ENCODE results near the gene LAMC1. TPM values are rescaled to one million over a fixed set of nuclear protein-coding genes. Genes with fewer than 3 reads are reported as not detected.

The LAMC1 gene
- total and polyA plus RNA-seq, 4 donors = 20.8 to 247 (median 154) TPM

DNA sequence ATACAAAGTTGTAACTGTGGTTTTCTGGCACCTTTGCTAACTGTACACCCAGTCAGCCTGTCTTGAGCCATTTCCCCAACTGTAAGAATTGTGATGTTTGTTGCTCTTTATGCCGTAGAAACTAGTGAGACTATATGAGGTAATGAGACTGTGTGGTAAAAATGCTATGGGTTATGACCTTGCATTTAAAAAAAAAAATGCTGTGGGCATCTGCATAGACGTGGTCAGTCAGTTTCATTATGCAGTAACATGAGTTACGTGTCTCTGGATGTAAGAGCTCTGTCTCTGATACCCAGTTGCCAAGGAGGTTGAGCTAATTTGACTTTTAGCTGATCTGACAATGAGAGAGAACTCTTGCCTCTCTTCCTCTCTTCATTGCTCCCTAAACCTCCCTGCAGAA lies 82.2 kb downstream of the LAMC1 start:
- intact Hi-C loops (cut with DNase I) = loop anchor here (5.0 to 10.0 kb wide), 2 partner anchors 81 to 83 kb away; partner anchors contain the start of gene LAMC1 (in 2 of the 2)
- 30 to 45% methylated on average over 3 of the region's 3 CpGs for WGBS, 2 donors
- no peaks in the 10 kb centered on the region for H3K27me3 ChIP-seq (ENCODE audit: control insufficient read depth in 1 of 2, insufficient read depth in 2 of 2, low read length in 1 of 2)
- no peak overlapping the region for H3K4me3 ChIP-seq (ENCODE audit: low read length in 2 of 2)
- DNase-seq (no peak), ATAC-seq (ENCODE audit: low FRiP score) (no peak)
- H3K4me1 ChIP-seq (ENCODE audit: control insufficient read depth in 1 of 2, insufficient read depth in 2 of 2, low read length in 2 of 2) = peaks cover 3% of the 10 kb centered on the region in 2 donors
- H3K27ac ChIP-seq (ENCODE audit: low read depth in 1 of 2, low read length in 2 of 2) = no peak overlapping the region
- H3K9me3 ChIP-seq (ENCODE audit: control insufficient read depth, low read length) = no peaks in the 10 kb centered on the region
- no peaks in the 10 kb centered on the region for H3K36me3 ChIP-seq (ENCODE audit: control insufficient read depth in 1 of 2, insufficient read depth in 2 of 2, low read length in 1 of 2)

DNA sequence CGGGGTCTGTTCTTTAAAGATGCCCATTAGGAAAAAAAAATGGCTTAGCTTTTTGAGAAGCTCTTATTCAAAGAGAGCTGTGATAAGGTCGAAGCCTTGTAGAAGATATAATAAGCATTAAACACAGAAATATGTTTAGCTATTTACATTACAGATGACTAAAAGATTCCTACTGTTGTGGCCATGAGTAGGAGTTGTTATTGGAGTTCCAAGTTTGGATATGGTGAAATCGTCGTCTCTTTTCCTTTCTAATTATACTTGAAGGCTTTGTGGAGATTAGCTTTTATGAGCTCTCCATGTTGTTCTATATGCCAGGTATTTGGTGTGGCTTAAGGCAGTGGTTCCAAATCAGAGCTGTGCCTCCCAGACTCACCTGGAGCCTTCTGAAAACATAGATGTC lies 82.9 kb downstream of the LAMC1 start:
- no peak overlapping the region for H3K27ac ChIP-seq (ENCODE audit: low read depth in 1 of 2, low read length in 2 of 2)

DNA sequence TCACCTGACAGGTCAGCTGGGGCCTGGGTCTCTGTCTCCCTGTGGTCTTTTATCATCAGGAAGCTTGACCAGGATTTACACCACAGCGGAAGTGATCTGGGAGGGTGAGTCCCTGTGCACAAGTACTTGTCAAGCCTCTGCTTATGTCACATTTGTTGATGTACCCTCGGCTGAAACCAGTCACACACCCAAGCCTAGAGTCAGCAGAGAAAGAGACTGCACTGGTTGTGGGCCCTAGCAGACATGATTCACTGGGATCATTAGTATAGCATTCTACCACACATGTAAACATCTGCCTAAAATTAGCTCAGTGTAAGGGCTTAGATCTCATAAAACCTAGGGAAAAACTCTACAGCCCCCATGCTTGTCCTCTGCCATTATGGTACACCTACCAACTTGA lies 83.5 kb downstream of the LAMC1 start:
- H3K27me3 ChIP-seq (ENCODE audit: control insufficient read depth in 1 of 2, insufficient read depth in 2 of 2, low read length in 1 of 2) = no peaks in the 10 kb centered on the region
- no peak for ATAC-seq (ENCODE audit: low FRiP score)
- intact Hi-C loops (cut with DNase I) = loop anchor here (5.0 to 10.0 kb wide), 2 partner anchors 82 to 84 kb away; partner anchors contain the start of gene LAMC1 (in 2 of the 2)
- no peak overlapping the region for H3K27ac ChIP-seq (ENCODE audit: low read depth in 1 of 2, low read length in 2 of 2)
- WGBS, 2 donors = 75% methylated on average over 2 of the region's 2 CpGs
- H3K36me3 ChIP-seq (ENCODE audit: control insufficient read depth in 1 of 2, insufficient read depth in 2 of 2, low read length in 1 of 2) = no peaks in the 10 kb centered on the region
- DNase-seq = no peak
- H3K4me3 ChIP-seq (ENCODE audit: low read length in 2 of 2) = no peak overlapping the region
- H3K9me3 ChIP-seq (ENCODE audit: control insufficient read depth, low read length) = no peaks in the 10 kb centered on the region
- H3K4me1 ChIP-seq (ENCODE audit: control insufficient read depth in 1 of 2, insufficient read depth in 2 of 2, low read length in 2 of 2) = peaks cover 3% of the 10 kb centered on the region in 2 donors

More for the DNA sequence above, 82.9 kb downstream of the LAMC1 start:
- no peak overlapping the region for H3K4me3 ChIP-seq (ENCODE audit: low read length in 2 of 2)
- no peak for DNase-seq
- no peaks in the 10 kb centered on the region for H3K9me3 ChIP-seq (ENCODE audit: control insufficient read depth, low read length)
- H3K36me3 ChIP-seq (ENCODE audit: control insufficient read depth in 1 of 2, insufficient read depth in 2 of 2, low read length in 1 of 2) = no peaks in the 10 kb centered on the region
- ATAC-seq (ENCODE audit: low FRiP score) = no peak
- intact Hi-C loops (cut with DNase I) = loop anchor here (5.0 to 10.0 kb wide), 2 partner anchors 81 to 84 kb away; partner anchors contain the start of gene LAMC1 (in 2 of the 2)
- 32 to 47% methylated on average over 4 of the region's 4 CpGs for whole genome bisulfite sequencing, 2 donors
- H3K4me1 ChIP-seq (ENCODE audit: control insufficient read depth in 1 of 2, insufficient read depth in 2 of 2, low read length in 2 of 2) = peaks cover 3% of the 10 kb centered on the region in 2 donors
- no peaks in the 10 kb centered on the region for H3K27me3 ChIP-seq (ENCODE audit: control insufficient read depth in 1 of 2, insufficient read depth in 2 of 2, low read length in 1 of 2)

DNA sequence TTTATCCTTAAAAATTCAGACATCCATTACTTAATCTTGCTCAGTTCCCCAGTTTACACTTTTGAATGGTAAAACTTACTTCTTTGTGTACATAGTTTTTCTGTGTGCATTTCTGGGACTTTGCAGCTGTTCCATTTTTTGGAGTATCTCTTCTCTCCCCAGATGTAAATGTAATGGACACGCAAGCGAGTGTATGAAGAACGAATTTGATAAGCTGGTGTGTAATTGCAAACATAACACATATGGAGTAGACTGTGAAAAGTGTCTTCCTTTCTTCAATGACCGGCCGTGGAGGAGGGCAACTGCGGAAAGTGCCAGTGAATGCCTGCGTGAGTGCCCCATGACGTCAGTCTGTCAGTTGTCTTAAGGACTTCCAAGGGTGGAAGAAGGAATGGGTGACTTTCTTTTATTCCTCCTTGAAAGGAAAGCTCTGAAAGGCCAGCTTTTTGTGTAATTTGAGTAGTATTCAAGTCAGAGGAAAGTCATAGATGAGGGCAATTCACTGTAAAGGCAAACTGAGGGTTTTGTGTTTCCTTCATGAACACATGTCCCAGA lies 87.2 kb downstream of the LAMC1 start:
- intact Hi-C loops (cut with DNase I) = loop anchor here in 1 of 2 donors (10.0 kb wide), 1 partner anchor 146 kb away; no protein-coding TSS in a partner anchor
- no peaks in the 10 kb centered on the region for H3K9me3 ChIP-seq (ENCODE audit: control insufficient read depth, low read length)
- DNase-seq (no peak), ATAC-seq (ENCODE audit: low FRiP score) (no peak)
- WGBS, 2 donors = 71 to 78% methylated on average over 8 of the region's 8 CpGs
- no peak overlapping the region for H3K27ac ChIP-seq (ENCODE audit: low read depth in 1 of 2, low read length in 2 of 2)
- H3K4me1 ChIP-seq (ENCODE audit: control insufficient read depth in 1 of 2, insufficient read depth in 2 of 2, low read length in 2 of 2) = peaks cover 2 to 3% of the 10 kb centered on the region in 2 donors
- H3K4me3 ChIP-seq (ENCODE audit: low read length in 2 of 2) = no peak overlapping the region
- peaks cover 0 to 4% of the 10 kb centered on the region in 2 donors for H3K36me3 ChIP-seq (ENCODE audit: control insufficient read depth in 1 of 2, insufficient read depth in 2 of 2, low read length in 1 of 2)
- no peaks in the 10 kb centered on the region for H3K27me3 ChIP-seq (ENCODE audit: control insufficient read depth in 1 of 2, insufficient read depth in 2 of 2, low read length in 1 of 2)

DNA sequence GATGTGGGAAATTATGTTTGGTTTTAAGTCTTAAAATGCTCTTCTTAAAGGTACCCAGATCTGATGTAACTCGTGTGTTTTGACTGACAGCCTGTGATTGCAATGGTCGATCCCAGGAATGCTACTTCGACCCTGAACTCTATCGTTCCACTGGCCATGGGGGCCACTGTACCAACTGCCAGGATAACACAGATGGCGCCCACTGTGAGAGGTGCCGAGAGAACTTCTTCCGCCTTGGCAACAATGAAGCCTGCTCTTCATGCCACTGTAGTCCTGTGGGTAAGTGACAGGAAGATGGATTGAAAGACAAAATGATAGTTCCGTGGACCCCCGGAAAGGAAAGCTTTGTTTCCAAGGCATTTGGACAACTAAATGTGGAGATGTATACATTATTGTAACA lies 91.2 kb downstream of the LAMC1 start:
- no peak overlapping the region for H3K27ac ChIP-seq (ENCODE audit: low read depth in 1 of 2, low read length in 2 of 2)
- no peak for ATAC-seq (ENCODE audit: low FRiP score)
- DNase-seq = no peak
- H3K27me3 ChIP-seq (ENCODE audit: control insufficient read depth in 1 of 2, insufficient read depth in 2 of 2, low read length in 1 of 2) = no peaks in the 10 kb centered on the region
- WGBS, 2 donors = 90 to 93% methylated on average over 9 of the region's 9 CpGs
- H3K4me3 ChIP-seq (ENCODE audit: low read length in 2 of 2) = no peak overlapping the region
- H3K36me3 ChIP-seq (ENCODE audit: control insufficient read depth in 1 of 2, insufficient read depth in 2 of 2, low read length in 1 of 2) = peaks cover 0 to 5% of the 10 kb centered on the region in 2 donors
- no peaks in the 10 kb centered on the region for H3K4me1 ChIP-seq (ENCODE audit: control insufficient read depth in 1 of 2, insufficient read depth in 2 of 2, low read length in 2 of 2)
- intact Hi-C loops (cut with DNase I) = loop anchor here in 1 of 2 donors (10.0 kb wide), 1 partner anchor 150 kb away; no protein-coding TSS in a partner anchor
- no peaks in the 10 kb centered on the region for H3K9me3 ChIP-seq (ENCODE audit: control insufficient read depth, low read length)

DNA sequence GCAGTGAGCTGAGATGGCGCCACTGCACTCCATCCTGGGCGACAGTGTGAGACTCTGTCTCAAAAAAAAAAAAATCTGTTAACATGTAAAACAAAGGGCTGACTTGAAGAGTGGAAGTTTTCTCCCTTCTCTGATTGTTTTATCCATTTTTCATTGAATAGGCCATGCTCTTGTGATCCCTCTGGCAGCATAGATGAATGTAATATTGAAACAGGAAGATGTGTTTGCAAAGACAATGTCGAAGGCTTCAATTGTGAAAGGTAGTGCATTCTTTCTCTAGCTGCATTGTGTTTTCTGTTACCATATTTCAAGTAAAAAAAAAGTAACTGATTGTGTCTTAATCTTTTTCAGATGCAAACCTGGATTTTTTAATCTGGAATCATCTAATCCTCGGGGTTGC lies 93.2 kb downstream of the LAMC1 start:
- Histone ChIP-seq H3K9me3 (ENCODE audit: control insufficient read depth, low read length) (no peaks in the 10 kb centered on the region), H3K36me3 (ENCODE audit: control insufficient read depth in 1 of 2, insufficient read depth in 2 of 2, low read length in 1 of 2) (peaks cover 0 to 5% of the 10 kb centered on the region in 2 donors), H3K27ac (ENCODE audit: low read depth in 1 of 2, low read length in 2 of 2) (no peak overlapping the region), H3K27me3 (ENCODE audit: control insufficient read depth in 1 of 2, insufficient read depth in 2 of 2, low read length in 1 of 2) (no peaks in the 10 kb centered on the region), H3K4me3 (ENCODE audit: low read length in 2 of 2) (no peak overlapping the region), H3K4me1 (ENCODE audit: control insufficient read depth in 1 of 2, insufficient read depth in 2 of 2, low read length in 2 of 2) (no peaks in the 10 kb centered on the region)
- intact Hi-C loops (cut with DNase I) = loop anchor here in 1 of 2 donors (10.0 kb wide), 1 partner anchor 152 kb away; no protein-coding TSS in a partner anchor
- DNase-seq = no peak
- 68 to 80% methylated on average over 4 of the region's 4 CpGs for WGBS, 2 donors
- ATAC-seq (ENCODE audit: low FRiP score) = no peak

DNA sequence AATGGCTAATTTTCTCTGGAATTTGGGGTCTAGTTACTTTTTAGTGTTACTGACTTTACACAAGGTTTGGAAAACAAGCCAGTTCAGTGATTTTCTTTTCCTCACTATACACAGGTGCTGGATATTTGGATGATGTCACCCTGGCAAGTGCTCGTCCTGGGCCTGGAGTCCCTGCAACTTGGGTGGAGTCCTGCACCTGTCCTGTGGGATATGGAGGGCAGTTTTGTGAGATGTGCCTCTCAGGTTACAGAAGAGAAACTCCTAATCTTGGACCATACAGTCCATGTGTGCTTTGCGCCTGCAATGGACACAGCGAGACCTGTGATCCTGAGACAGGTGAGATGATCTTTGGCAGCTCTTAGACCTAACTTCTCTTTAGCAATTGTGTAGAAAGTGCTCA lies 98.4 kb downstream of the LAMC1 start:
- ATAC-seq (ENCODE audit: low FRiP score) (no peak), DNase-seq (no peak)
- Histone ChIP-seq H3K27me3 (ENCODE audit: control insufficient read depth in 1 of 2, insufficient read depth in 2 of 2, low read length in 1 of 2) (no peaks in the 10 kb centered on the region), H3K4me3 (ENCODE audit: low read length in 2 of 2) (no peak overlapping the region), H3K4me1 (ENCODE audit: control insufficient read depth in 1 of 2, insufficient read depth in 2 of 2, low read length in 2 of 2) (no peaks in the 10 kb centered on the region), H3K27ac (ENCODE audit: low read depth in 1 of 2, low read length in 2 of 2) (no peak overlapping the region), H3K9me3 (ENCODE audit: control insufficient read depth, low read length) (no peaks in the 10 kb centered on the region), H3K36me3 (ENCODE audit: control insufficient read depth in 1 of 2, insufficient read depth in 2 of 2, low read length in 1 of 2) (peaks cover 6 to 9% of the 10 kb centered on the region in 2 donors)
- intact Hi-C loops (cut with DNase I) = loop anchor here in 1 of 2 donors (10.0 kb wide), 1 partner anchor 257 kb away; no protein-coding TSS in a partner anchor
- 86 to 88% methylated on average over 3 of the region's 3 CpGs for WGBS, 2 donors

DNA sequence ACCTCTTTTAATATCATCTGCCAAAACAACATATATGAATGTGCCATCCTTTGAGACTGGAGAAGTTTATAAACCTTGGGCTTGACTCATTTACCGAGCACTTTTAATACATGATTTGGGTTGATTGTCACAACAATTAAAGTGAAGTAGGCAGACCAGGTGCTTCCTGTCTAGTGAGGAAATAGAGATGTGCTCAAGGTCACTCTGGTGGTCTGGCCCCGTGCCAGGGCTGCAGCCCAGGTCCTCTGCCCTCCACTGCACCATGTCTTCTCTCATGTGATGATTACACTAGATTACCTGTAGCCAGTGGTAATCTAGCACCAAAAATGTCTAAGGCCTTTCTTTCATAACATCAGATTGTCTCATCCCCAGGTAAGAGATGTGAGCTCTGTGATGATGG lies 101.0 kb downstream of the LAMC1 start:
- intact Hi-C loops (cut with DNase I) = loop anchor here in 1 of 2 donors (10.0 kb wide), 1 partner anchor 259 kb away; no protein-coding TSS in a partner anchor
- no peaks in the 10 kb centered on the region for H3K4me1 ChIP-seq (ENCODE audit: control insufficient read depth in 1 of 2, insufficient read depth in 2 of 2, low read length in 2 of 2)
- no peaks in the 10 kb centered on the region for H3K9me3 ChIP-seq (ENCODE audit: control insufficient read depth, low read length)
- H3K27ac ChIP-seq (ENCODE audit: low read depth in 1 of 2, low read length in 2 of 2) = no peak overlapping the region
- no peak for ATAC-seq (ENCODE audit: low FRiP score)
- 60 to 67% methylated on average over 2 of the region's 2 CpGs for WGBS, 2 donors
- H3K4me3 ChIP-seq (ENCODE audit: low read length in 2 of 2) = no peak overlapping the region
- no peak for DNase-seq
- no peaks in the 10 kb centered on the region for H3K27me3 ChIP-seq (ENCODE audit: control insufficient read depth in 1 of 2, insufficient read depth in 2 of 2, low read length in 1 of 2)
- peaks cover 9 to 12% of the 10 kb centered on the region in 2 donors for H3K36me3 ChIP-seq (ENCODE audit: control insufficient read depth in 1 of 2, insufficient read depth in 2 of 2, low read length in 1 of 2)
